ENCODE measurements around the gene DPCD.
A peak's percentile ranks its signal among the peaks of the same experiment; 100 is the strongest.

- TF ChIP-seq CTCF (IDR thresholded peaks at IDR 0.05) (peak; percentile 90), EZH2 (IDR thresholded peaks at IDR 0.05) (no peak)
Observed at GRCh38 chr10:101569622-101570427, 18.3 kb upstream of the DPCD start.
